GM18502 (cell line): ENCODE results near the gene UMPS.

ENCODE experiments used
- ATAC-seq: cut with Tn5 transposase; IDR thresholded peaks from one replicate; pipeline ENCODE4 v1.9.1; 2021; ENCODE audit warnings: mild to moderate bottlenecking; ENCODE audit not compliant: unreplicated experiment, poor library complexity

UMPS gene

GRCh38 chr3:124730129-124730940, at the start of gene UMPS:
Gene UMPS, plus strand, starts transcription at chr3:124730452. Its CDS starts 20 bp downstream, at chr3:124730472.
- peak; percentile 98 for ATAC-seq

- no peak for ATAC-seq
These were observed 49.7 kb upstream of the UMPS start for GRCh38 chr3:124680521-124680920.

GRCh38 chr3:124682263-124682662, 48.0 kb upstream of the UMPS start:
- no peak for ATAC-seq

- ATAC-seq: no peak
These were observed 45.8 kb upstream of the UMPS start for GRCh38 chr3:124684459-124684858.

DNA sequence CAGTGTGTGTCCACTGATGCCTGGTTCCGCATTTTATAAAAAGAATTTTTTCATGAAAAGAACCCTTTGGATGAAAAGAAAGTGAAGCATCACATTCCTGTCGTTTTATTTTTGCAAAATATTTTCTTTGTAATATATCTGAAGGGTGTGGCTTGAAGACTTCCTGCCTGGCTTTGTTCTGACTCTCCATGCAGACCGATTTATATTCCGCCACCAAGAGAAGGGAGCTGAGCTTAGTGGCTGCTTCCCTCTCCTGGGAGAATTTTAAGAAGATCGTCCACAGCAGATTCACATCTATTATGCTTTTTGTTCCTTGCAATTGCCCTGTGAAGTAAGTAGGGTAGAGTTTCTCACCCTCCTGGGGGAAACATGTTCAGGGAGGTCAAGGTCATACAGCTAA, 45.2 kb upstream of the UMPS start:
- ATAC-seq: no peak

GRCh38 chr3:124685481-124685880, 44.8 kb upstream of the UMPS start:
- ATAC-seq: no peak

DNA sequence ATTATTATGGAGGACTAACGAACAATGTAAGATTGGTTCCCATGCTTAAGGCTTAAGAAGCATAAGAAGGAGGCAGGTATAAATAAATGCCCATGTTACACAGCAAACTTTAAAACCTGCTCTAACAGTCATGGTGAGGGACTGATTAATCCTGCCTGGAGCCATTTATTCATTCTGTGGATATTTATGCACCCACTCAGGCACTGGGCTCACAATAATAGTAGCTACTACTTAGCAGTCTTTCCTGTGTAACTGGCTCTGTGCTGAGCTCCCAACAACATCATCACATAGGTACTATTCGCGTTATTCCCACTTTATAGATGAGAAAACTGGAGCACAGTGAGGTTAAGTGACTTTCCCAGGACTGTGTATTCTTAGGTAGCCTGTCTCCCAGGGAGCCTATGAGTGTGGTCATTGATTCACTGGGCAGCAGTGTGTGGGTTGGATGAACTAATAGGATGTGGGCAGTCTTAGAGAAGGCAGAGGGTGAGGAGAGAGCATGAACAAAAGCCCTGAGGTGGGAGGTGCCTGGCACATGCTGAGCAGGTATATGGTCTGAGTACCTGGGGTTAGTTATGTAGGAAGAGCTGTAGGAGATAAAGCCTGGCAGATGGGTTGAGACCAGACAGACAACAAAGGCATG, 44.1 kb upstream of the UMPS start:
- no peak for ATAC-seq

GRCh38 chr3:124688581-124689454, 41.4 kb upstream of the UMPS start:
- no peak for ATAC-seq

GRCh38 chr3:124691599-124691998, 38.7 kb upstream of the UMPS start:
- no peak for ATAC-seq

DNA sequence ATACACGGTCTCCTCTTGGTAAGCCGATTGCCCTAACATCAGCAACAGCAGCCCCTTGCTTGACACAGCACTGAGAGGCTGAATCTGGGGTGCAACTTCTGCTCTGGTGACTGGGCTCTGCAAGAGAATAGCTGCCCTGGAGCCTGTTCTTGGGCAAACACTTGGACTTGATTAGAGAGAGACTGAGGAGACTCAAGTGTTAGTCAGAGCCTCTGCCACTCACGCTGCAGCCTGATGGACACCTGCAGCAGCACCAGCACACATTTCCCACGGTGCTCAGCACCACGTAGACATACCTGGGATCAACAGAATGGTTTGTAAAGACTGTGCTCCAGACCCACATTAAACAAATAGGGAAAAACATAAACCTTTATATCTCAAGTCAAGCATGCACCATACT, 35.8 kb upstream of the UMPS start:
- no peak for ATAC-seq

DNA sequence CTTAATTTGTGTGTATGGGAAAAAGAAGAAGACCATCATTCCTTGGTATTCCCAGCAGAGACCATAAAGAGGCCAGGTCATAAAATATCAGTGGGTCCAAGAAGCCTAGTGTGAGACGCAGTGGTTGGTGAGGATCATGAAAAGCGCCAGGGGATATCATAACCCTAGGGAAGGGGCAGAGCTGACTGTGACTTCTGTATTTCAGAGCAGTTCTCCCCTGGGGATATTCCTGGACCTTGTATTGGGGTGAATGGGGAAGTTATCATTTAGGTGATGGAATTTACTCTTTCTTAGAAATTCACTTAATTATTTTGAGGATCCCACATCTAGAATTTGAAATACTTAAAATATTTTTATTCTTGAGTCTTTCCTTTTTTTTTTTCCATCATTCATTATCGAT, 34.9 kb upstream of the UMPS start:
- no peak for ATAC-seq

DNA sequence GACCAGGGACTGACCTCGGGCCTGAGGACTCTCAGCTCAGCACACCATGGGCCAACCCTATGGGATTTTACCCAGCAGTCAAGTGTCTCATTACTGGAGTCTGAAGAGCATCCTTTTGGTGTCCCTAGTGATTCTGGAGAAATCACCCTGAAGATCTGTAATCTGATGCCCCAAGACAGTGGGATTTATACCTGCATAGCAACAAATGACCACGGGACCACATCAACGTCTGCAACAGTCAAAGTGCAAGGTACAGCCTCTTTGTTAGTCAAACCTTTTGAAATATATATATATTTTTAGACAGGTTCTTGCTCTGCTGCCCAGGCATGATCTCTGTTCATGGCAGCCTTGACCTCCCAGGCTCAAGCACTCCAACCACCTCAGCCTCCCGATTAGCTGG, 34.2 kb upstream of the UMPS start:
- no peak for ATAC-seq

DNA sequence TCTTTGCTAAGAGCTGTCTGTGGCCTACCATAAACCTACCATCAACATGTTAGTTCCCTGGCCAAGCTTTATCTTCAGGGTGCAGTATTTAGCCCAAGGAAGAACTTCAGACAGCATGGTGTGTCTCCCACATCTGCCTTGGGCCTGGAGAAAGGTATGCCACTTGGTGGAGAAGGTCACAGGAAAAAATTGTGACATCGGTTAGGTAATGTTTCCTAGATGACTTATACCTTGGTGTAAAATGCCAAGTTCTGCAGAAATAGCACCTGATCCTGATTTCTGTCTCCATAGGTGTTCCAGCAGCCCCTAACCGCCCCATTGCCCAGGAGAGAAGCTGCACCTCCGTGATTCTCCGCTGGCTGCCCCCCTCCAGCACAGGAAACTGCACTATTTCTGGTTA, 33.0 kb upstream of the UMPS start:
- no peak for ATAC-seq

DNA sequence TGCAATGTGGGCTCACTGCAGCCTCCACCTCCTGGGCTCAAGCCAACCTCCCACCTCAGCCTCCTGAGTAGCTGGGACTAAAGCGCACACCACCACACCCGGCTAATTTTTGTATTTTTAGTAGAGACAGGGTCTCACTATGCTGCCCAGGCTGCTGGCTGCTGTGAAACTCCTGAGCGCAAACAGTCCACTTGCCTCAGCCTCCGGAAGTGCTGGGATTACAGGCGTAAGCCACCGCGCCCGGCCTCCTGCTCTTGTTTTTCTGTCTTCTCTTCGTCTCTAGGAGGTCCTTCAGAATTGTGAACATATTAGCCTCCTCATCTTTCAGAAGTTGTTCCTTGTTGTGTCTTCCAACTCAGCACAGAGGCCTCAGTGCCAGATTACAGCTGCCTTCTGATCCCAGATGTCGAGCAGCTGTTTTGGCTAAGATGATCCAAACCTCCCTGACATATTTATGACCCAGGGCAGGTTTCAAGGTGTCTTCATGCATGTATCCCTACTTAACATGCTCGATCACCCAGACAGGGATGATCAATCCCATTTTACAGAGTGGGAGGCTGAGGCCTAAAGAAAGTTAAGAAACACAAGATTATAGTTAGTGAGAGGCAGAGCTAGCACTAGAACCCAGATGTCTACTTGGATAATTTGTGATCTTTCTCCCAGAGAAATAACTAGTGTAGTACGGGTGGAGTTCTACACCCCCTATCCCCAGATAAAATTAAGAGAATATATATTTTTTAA, 32.1 kb upstream of the UMPS start:
- no peak for ATAC-seq

GRCh38 chr3:124699051-124699450, 31.2 kb upstream of the UMPS start:
- ATAC-seq: no peak

DNA sequence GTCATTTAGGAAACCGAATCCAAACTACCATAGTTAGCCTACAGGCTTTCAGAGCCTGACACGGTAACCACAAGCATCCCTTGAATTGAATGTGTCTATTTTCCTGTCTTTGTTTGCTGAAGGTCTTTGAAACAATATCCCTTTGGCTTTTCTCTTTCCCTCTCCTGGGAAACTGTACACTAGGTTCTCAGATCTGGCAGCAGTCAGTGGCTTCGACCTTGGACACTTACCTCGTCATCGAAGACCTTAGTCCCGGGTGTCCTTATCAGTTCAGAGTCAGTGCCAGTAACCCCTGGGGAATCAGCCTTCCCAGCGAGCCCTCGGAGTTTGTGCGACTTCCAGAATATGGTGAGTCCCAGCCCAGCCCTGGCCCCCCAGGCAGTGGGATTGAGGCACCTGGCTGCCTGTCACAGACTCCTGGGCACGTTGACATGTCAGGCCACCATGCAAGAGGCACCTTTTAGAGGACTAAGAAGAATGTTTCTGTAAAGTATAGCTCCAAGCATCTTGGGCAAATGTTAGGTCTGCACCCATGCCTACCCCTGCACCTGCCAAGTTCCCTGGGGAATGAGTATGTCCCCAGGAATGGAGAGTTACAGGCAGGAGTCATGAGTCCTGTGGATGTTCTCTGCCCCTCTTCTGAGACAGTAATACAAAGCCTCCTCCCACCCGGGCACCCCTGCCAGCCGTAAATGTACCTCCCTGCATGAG, 30.4 kb upstream of the UMPS start:
- no peak for ATAC-seq

DNA sequence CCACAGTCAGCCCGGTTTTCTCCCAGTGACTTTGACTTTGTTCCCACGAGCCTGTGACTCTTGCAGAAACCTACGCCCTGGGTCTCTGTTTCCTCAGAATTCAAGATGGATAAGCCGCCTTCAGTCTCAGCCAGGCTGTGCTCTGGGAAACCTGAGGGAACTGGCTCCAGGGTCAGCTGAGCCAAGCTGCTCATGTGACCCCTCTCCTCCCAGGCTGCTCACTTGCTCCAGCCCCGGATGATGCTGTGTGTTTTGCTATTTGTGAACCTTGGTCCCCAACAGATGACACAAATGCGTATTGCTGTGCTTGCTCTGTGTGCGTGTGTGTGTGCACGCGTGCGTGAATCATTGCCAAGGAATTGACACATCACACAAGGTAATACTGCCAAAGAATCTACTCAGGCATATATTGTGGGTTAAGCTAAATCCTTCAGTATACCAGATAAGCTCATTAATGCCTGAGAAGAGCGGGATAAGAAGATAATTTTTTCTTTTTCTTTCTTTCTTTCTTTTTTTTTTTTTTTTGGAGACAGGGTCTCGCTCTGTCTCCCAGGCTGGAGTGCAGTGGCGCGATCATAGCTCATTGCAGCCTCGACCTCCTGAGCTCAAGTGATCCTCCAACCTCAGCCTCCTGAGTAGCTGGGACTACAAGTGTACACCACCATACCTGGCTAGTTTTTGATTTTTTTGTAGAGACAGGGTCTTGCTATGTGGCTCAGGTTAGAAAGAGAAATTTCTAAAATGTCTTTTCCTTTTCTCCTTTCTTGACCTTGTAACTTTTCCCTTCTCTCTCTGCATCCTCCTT, 29.2 kb upstream of the UMPS start:
- no peak for ATAC-seq

GRCh38 chr3:124701687-124702086, 28.6 kb upstream of the UMPS start:
- no peak for ATAC-seq

- no peak for ATAC-seq
These were observed 27.3 kb upstream of the UMPS start for GRCh38 chr3:124702950-124703349.
